NCI-H1694 (cell line): Measurements from ENCODE around the gene RNF144B.
"Not testable (repeated sequence)": the region's sequence is repeated elsewhere in the genome, so short reads cannot be mapped to it uniquely, and the experiment has no call there.

Experiments
- DNase-seq: peaks from one replicate; lab custom pipeline; 2025; lab: John Stamatoyannopoulos, UW

The RNF144B gene

GRCh38 chr6:18409602-18410001, 22.5 kb downstream of the RNF144B start:
- DNase-seq, result not testable (repeated sequence)

- DNase-seq, result no peak
Observed at GRCh38 chr6:18410412-18410811, 23.3 kb downstream of the RNF144B start.

DNA sequence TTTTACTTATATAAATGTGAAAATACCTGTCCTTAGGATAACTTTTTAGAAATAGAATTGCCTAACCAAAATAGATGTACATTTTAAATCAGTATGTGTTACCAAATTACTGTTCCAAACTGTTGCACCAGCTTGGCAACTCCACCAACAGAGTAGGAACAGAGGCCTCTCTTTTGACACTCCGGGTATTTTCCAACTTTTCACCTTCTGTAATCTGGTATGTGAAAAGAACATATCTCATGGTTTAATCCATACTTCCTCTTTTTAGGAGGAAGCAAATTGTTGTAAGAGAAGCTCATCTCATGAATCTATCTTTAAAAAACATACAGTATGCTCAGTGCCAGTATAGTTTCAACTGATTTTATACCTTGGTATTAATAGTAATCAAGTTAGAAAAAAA, 24.9 kb downstream of the RNF144B start:
- no peak for DNase-seq

DNA sequence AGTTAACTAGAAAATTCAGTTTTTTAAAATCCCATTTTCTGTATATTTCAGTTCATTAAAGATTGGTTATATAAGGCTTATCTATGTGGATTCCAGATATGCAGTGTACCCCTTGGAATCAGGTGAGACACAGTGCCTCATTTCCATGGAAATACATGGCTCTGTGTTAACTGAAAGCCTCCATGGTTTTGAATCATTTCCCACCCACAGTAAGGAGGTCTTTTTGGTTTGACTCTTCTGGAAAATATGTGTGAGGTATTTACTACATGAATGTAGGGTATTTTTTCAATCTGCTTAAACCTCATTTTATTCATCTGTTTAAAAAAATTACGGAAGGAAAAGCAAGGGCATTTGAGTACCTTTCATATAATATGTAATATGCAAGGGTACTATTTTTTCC, 25.5 kb downstream of the RNF144B start:
- no peak for DNase-seq

DNA sequence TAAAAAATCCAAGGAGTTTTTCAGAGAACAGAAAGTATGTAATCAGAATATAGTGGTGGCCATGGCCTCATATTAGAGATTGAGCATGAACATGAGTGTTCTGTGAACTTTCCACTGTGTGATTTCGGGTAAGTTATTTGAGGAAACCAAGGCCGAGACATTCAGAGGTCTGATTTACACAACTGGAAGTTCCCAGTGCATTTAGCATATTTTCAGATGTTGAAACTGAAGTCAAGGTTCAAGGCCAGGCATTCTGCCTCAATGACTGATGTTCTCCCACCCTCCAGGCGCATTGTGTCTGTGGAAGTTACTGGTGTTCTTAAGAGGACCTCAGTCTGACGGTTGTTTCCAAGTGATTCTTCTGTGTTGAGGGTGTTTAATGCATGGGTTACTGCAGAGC, 26.2 kb downstream of the RNF144B start:
- no peak for DNase-seq

GRCh38 chr6:18414116-18414515, 27.0 kb downstream of the RNF144B start:
- DNase-seq, result no peak

DNA sequence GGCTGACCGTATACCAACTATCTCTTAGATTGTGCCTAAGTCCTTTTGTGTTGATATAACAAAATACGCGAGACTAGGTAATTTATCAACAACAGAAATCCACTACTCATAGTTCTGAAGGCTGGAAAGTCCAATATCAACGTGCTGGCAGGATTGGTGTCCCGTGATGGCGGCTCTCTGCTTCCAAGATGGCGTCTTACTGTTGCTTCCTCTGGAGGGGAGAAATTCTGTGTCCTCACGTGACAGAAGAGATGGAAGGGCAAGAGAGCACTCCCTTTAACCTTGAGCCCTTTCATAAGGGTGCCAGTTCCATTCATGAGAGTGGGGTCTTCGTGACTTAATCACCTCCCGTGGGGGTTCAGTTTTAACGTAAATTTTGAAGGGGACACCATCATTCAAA, 28.1 kb downstream of the RNF144B start:
- no peak for DNase-seq

DNA sequence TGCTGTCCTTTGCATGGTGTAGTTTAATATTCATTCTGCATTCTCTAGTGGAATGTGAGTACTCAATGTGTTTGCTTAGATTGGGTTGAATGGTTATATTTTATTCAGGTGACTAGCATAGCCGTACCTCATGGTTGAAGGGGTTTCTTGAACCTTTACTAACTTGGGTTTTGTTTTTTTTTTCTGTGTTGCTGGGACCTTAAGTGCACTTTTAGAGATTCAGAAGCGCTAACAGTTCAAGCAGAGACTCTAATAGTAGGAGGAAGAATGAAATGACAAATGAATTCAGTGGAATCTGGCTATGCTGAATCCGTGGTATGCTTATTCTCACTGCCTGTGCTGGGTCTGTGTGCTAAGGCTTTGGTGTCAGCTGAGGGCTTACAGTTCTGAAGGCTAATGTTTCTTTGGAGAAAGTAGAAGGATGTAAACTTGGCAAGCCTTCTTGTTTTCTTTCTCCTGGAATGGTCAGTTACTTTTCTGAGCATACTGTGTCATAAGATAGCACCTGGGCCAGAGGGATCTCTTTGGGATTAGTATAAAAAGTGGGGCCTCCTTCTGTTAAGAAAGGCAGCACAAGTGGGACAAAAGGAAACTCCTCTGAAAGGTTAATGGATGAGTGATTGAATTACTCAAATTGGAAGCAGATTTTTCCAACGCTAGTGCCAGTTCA, 28.7 kb downstream of the RNF144B start:
- no peak for DNase-seq

DNA sequence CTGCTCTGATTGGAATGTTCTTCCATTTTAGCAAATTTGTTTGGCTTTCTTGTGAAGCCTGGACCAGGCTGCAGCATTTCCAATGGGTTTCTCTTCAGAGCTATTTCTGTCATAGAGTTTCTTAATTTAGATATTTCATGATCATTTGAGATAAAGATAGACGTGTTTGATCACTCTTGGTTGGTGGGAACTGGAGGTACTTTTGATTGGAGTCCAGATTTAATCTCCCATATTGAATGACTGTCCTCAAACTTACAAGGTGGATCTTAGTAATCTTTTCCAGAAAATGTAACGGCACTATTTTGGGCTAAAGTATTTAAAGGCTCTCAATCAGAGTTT, 29.2 kb downstream of the RNF144B start:
- DNase-seq, result no peak

DNA sequence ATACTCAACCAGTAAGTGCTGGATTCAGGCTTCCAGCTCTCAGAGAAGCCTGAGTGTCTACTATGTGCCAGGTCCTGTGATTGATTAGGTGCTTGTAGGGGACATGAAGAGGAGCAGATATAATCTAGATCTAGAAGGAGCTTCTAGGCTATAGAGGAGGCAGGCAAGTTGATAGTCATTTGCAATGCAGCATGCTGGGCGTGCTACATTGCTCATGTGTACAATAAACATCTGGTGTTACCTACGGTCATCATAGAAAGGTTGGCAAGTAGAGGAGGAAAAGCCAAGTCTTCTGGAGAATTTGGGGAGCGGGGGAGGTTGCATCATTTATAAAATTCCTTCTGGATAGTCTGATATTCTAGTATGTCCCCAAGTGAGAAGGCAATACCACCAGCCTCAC, 33.2 kb downstream of the RNF144B start:
- no peak for DNase-seq

- no peak for DNase-seq
Observed at GRCh38 chr6:18422136-18422535, 35.0 kb downstream of the RNF144B start.

DNA sequence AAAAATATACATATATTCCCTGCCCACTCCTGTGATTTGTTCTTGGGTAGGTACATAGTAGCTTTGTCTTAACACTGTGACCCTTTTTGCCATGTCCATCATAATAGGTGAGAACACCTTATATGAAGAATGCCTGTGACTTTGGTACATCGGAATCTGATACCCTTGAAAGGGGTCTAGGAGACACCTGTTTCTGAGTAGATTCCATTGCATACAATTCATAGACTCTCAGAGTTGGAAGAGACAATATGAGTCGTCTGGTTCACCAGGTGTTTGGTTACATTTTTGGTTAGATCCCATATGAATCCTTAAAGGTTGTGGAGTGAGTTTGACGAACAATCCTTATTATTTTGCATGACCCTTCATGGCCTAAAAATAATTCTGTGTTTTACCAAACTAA, 36.3 kb downstream of the RNF144B start:
- no peak for DNase-seq

DNA sequence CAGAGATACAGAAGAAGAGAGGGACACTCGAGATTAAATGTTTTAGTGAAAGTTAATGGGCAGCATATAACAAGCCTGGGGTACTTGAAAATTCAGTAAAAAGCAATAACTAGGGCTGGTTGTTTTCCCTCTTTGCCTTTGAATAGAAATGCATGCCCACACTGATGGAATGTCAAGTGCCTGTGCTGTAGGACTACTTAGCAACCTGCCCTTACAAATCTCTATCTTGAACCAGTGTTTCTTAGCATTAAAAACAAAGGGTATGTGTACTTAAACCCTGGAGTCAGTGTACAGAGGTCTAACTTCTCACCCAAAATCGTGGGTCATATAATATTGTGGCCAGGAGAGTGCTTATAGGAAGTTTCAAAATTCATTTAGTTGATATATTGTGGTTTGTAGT, 37.1 kb downstream of the RNF144B start:
- no peak for DNase-seq

DNA sequence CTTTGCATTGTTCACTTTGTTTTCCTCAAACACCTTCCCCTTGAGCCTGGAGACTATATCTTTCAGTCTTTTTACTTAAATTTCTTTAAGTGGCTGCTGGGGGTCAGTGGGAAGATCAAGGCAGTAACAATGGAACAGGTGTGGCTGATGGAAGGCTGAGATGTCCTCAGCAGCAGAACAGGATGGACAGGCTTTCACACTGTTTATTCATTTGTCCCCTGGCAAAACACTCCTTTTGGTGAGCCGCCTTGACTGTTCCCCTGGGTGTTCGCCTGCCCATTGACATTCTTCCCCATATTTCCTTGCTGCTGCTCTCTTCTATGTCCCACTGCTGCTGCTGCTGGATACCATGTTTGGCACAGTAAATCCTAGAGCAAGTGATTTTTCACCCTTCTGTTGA, 38.1 kb downstream of the RNF144B start:
- DNase-seq, result no peak

DNA sequence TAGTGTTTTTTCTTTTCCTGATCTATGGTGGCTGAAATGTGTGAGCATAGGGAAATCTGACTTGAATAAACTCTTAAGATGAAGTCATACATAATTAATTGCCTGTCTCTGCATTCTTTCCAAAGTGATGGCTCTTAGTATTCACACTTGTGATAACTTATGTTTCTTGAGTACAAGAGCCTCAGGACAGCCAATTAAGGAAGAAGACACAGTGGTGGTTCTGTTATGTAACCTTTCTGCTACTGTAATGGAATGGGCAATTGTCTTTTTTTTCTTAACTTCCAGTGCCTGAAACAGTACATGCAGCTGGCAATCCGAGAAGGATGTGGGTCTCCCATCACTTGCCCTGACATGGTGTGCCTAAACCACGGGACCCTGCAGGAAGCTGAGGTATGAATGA, 40.1 kb downstream of the RNF144B start:
- no peak for DNase-seq

GRCh38 chr6:18429655-18430297, 42.6 kb downstream of the RNF144B start:
- DNase-seq, result no peak

DNA sequence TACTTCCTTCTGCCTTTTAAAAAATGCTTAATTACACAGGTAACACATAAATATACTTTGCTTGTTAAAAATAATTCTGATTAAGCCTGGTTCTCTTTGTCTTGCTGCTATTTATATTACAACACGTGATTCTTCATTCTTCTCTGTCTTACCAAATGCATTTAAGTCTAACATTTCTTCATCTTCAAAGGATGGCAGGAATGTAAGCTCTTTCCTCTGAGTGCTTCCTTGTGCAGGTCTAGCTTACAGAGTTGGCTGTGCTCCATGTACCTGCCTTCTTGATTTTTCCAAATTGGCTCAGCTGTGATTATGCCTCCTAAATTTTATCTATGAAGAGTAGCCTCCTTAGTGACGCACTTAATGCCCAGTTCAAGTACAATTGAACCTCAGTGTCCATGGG, 44.4 kb downstream of the RNF144B start:
- DNase-seq, result no peak

DNA sequence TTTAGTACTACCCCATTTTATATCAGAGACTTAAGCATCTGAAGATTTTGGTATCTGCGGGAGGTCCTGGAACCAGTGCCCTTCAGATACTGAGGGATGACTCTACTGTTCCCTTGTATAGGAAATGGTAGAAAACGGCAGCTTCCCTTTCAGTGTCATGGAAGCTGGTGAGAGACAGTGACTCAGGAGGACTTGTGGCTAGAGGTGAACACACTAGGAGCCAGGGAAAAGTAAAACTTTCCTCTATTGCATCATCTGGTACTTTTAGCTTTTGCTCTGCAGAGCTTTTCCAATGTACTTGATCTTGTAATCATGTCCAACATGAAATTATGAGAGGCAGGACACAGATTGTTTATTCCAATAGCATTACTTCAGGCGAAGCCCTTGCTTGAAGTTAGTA, 45.0 kb downstream of the RNF144B start:
- no peak for DNase-seq

GRCh38 chr6:18432619-18433018, 45.5 kb downstream of the RNF144B start:
- no peak for DNase-seq

- no peak for DNase-seq
Observed at GRCh38 chr6:18433059-18433458, 45.9 kb downstream of the RNF144B start.

- DNase-seq, result no peak
Observed at GRCh38 chr6:18436341-18436740, 49.2 kb downstream of the RNF144B start.

GRCh38 chr6:18439581-18439980, 52.4 kb downstream of the RNF144B start:
- DNase-seq, result no peak

DNA sequence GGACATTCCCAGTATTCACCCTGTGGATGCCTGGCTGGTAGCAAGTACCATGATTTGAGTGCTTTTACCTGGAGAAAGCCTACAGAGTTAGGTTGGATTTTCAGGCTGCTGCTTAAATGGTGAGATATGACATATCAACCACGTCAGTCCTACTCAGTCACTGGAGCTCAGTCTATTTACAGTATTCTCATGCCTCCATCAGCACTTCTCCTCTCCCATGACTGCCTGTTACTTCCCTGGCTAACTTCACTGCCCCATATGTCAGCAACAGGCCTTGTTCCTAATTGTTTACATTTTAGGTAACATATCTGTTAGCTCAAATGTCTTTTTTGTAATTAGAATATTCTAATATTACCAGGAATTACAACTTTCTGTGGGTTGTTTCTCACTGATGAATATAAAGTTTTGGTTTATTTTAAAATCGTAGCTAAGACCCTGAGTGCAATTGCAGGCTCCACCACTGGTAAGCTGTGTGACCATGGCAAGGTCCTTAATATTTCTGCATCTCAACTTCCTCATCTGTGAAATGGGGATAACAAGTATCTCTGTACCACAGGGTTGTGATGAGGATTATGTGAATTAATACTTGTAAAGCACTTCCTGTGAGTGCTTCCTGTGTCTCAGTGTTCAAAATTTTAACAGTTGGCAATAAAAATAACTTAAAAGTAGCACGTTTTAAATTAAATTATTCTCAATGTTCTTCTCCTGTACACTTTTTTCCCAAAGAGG, 54.3 kb downstream of the RNF144B start:
- DNase-seq, result no peak

- DNase-seq, result no peak
Observed at GRCh38 chr6:18444111-18444510, 57.0 kb downstream of the RNF144B start.
